GM21576 (cell line): ENCODE results near the gene CNOT2.
"Not testable (repeated sequence)": the region's sequence is repeated elsewhere in the genome, so short reads cannot be mapped to it uniquely, and the experiment has no call there.

ENCODE experiments used
- ATAC-seq: cut with Tn5 transposase; IDR thresholded peaks from one replicate; pipeline ENCODE4 v1.9.1; 2021; ENCODE audit warnings: mild to moderate bottlenecking, moderate library complexity; ENCODE audit not compliant: unreplicated experiment

The CNOT2 gene

DNA sequence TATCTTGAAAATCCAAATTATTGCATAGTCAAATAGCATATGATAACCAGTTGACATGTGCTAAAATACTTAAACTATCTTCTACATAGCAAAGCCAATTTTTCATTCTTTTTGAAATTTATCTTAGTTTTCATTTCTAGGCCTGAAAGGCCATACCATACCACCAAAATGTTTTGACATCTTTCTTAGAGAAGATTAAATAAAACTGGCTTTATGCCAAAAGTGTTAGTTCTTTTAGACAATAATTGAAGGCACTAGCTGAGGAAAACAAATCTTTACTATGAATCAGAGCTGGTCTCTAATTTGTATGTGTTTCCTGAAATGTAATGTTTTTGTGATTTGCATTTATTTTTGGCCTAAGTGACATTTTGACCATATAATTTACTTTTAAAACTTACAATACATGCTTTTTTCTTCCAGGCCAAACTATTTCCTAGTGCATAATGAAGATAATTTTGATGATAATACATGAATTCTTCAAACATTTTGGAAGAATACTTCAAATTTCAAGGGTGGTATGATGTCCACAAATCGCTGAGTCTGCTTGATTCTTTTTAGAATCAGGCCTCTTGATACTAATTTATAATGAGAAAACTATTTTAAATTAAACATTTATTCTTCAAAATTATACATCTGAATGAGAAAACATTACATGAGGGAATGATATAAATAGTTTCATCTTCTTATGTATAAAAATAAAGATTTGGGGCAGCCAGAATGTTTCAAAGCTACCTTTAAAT lies 116.4 kb downstream of the CNOT2 start:
- no peak for ATAC-seq

DNA sequence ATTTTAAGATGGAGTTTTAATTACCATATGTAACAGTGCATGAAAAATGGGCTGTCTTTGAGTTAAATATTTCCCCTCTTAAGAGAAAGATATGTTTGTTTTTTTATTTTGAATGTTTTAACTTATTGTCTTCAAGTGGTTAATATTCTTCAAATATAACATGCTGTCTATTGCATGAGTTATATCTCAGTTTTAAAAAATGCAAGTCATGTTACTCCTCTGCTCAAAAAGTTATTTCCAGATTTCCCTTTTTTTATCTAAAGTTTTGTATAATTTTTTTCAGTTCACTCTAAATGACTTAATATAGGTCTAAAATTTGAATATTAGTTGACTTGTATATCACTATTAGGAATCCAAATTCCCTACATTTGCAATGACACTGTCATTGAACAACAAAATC lies 117.0 kb downstream of the CNOT2 start:
- no peak for ATAC-seq

- ATAC-seq = no peak
Measured at GRCh38 chr12:70364695-70365397, 121.6 kb downstream of the CNOT2 start.

- no peak for ATAC-seq
Measured at GRCh38 chr12:70365398-70365647, 122.1 kb downstream of the CNOT2 start.

DNA sequence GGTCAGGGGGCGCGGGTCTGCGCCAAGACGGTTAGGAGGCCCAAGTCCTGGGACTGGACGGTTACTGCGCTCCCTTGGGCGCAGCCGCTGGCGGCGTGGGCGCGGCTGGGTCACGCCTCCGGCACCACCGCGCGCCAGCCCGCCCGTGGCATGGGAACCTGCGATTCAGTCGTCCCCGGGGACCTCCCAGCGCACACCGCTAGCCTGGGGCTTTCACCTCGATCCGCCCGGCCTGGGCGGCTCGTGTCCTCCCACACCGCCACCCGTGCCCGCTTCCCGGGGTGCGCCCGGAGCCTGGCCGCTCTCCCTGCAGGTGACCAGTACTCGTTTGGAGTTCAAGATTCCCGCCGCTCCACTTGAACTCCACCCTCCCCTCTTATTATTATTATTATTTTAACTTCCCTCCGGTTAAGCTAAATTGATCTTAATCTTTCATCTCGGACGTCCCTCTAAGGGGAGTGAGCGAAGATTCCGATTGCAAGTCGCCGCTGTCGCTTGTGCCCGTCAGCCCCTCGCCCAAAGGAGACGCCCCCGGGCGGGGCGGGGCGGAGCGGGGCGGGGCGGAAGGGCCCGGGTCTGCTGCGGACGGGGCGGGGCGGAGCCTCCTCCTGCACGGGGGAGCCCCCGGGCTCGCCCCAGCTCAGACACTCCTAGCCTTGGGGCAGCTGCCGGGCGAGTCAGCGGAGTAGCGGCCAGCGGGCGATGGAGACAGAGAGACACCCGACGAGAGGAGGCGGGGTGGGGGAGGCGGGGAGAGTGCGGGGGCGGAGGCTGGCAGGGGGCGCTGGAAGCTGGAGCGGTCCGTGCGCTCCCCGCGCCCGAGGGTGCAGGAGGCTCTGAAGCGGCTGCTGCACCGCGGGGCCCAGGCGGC lies 122.7 kb downstream of the CNOT2 start, which contains the start of gene KCNMB4:
Gene KCNMB4, plus strand, starts transcription at position 643 of the 871 bp plus-strand sequence. CDS start 445 bp downstream, outside the sequence.
- ATAC-seq = peak; percentile 83

GRCh38 chr12:70366581-70367257 lies 123.5 kb downstream of the CNOT2 start:
- ATAC-seq = peak; percentile 37

GRCh38 chr12:70367258-70368141 lies 124.3 kb downstream of the CNOT2 start:
- ATAC-seq = no peak

- no peak for ATAC-seq
Measured at GRCh38 chr12:70372881-70373280, 129.6 kb downstream of the CNOT2 start.

DNA sequence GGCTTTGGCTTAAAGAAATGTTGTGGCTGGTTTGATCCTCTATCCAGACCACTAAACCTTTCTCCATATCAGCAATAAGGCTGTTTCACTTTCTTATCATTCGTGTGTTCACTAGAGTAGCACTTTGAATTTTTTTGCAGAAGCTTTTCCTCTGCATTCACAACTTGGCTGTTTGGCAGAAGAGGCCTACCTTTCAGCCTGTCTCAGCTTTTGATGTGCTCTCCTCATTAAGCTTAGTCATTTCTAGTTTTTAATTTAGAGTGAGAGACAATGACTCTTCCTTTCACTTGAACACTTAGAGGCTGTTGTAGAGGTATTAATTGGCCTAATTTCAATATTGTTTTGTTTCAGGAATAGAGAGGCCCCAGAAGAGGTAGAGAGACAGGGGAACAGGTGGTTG lies 136.6 kb downstream of the CNOT2 start:
- ATAC-seq = no peak

- no peak for ATAC-seq
Measured at GRCh38 chr12:70383484-70383883, 140.3 kb downstream of the CNOT2 start.

DNA sequence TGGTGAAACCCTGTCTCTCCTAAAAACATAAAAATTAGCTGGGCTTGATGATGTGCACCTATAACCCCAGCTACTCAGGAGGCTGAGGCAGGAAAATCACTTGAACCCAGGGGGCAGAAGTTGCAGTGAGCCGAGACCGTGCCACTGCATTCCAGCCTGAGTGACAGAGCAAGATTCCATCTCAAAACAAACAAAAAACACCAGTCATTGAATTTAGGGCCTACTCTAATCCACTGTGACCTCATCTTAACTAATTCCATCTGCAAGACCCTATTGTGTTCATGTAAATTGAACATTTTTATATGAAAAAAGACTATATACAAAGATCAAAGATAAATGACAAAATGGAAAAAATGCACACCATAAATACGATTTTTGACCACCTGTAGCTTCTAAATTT lies 140.7 kb downstream of the CNOT2 start:
- no peak for ATAC-seq

DNA sequence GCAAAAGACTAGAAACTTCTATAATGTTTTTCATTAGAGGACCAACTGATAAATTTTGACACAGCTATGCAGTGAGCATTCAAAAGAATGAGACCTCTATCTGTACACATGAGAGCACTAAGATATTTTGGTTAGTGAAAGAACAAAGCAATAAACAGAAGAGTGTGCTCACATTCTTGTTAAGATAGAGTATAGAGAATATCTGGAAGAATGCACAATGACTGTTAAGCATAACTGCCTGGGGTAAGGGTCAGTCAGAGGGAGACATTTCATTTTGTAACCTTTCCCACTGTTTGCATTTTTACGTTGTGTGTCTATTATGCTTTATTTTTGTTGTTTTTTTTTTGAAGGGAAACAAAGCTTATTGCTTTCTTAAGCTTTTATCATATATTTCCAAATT lies 143.5 kb downstream of the CNOT2 start:
- no peak for ATAC-seq

DNA sequence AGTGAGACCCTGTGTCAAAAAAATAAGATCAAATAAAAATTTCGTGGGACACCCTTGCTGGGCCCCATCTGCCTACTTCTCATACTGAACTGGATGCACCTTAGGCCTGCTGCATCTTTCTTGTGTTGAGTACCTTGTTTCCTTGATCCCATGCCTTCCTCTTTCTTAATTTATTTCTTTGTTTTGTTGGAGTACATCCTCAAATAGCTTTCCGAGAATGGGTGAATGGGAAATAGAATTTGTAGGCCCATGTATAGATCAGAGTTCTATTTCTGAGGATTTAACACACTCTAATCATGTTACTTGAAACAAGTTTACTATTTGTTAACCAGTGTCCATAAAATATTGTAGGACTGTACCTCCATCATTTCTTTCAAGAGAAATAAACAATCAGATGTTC lies 146.4 kb downstream of the CNOT2 start:
- ATAC-seq = no peak

DNA sequence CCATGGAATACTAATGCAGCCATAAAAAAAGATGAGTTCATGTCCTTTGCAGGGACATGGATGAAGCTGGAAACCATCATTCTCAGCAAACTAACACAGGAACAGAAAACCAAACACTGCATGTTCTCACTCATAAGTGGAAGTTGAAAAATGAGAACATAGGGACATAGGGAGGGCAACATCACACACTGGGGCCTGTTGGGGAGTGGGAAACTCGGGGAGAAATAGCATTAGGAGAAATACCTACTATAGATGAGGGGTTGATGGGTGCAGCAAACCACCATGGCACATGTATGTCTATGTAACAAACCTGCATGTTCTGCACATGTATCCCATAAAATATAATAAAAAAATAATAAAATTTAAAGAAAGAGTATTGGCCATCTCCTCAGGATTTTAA lies 149.4 kb downstream of the CNOT2 start:
- not testable (repeated sequence) for ATAC-seq

- ATAC-seq = no peak
Measured at GRCh38 chr12:70393787-70394499, 150.7 kb downstream of the CNOT2 start.

- no peak for ATAC-seq
Measured at GRCh38 chr12:70398002-70398401, 154.8 kb downstream of the CNOT2 start.

- no peak for ATAC-seq
Measured at GRCh38 chr12:70398862-70399261, 155.6 kb downstream of the CNOT2 start.

DNA sequence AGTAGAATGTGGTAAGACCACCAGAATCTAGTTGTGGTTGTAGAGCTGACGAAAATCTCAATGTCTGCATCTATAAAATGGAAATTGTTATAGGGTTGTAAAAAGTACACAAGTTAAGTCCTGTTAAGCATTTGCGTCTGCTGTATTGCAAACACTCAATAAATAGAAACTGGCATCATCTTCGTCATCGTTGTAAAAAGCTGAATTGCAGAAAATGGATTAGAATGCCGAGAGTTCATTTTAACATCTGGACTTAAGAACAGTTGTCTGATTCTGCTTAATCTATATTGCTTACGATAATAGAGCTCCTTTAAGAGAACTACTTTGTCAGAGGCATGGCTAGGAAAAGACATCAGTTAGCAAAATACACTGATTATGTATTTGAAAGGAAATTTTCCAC lies 156.1 kb downstream of the CNOT2 start:
- ATAC-seq = no peak

DNA sequence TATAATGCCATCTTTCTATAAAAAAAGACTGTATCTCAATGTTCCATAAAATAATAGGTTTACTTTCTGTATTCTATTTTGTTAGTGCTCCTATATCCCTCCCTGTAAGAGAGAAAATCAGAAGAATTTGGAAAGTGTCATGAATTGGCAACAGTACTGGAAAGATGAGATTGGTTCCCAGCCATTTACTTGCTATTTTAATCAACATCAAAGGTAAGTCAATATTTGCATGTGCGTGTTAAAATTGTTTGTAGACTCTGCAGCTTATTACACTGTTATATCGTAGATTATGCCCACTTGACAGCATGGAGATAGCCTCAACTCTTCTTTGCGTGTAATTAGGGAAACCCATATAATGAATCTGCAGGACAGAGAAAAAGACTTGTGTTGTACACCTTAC lies 156.9 kb downstream of the CNOT2 start:
- no peak for ATAC-seq

DNA sequence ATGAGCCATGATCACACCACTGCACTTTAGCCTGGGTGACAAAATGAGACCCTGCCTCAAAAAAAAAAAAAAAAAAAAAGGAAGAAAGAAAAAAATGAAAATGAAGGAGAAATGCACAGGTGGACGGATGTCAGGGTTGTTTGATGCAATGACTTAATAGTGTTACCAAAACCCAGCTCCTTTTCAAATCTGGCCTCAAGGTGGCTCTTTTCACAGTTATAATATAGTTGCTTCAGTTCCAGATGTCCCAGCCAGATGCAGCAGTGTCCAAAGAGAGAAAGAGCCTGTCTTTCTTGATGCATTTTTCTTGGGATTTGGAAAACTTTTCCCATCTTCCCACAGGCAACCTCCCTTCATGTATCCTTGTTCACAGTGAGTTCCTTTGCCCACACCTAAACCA lies 159.4 kb downstream of the CNOT2 start:
- no peak for ATAC-seq
